ENCODE data around the gene HSF4.

The HSF4 gene

GRCh38 chr16:67165121-67166078, 855 bp downstream of the HSF4 start:
- DNase-seq (ENCODE audit: low read depth in 1 of 2, low spot score in 1 of 2): no peak

DNA sequence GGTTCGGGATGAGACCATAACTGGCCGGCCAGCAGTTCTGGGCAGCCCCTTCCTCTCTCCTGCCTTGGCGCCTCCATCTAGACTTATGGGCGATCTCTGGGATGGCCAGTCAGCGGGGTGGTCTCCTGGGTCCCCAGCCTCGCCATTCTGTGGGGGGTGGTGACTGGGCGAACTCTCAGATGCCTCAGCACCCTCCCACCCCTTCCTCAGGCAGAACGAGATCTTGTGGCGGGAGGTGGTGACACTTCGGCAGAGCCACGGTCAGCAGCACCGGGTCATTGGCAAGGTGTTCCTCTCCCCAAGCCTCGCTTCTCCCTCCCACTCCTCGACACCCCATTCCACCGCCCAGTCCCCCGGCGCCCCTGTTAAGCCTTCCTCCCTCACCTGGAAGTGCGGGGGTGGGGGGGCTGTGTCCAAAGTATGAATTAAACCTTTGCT, 1.6 kb downstream of the HSF4 start:
- no peak for DNase-seq (ENCODE audit: low read depth in 1 of 2, low spot score in 1 of 2)

- DNase-seq (ENCODE audit: low read depth in 1 of 2, low spot score in 1 of 2): no peak
Observed at GRCh38 chr16:67166598-67167168, 2.1 kb downstream of the HSF4 start.

DNA sequence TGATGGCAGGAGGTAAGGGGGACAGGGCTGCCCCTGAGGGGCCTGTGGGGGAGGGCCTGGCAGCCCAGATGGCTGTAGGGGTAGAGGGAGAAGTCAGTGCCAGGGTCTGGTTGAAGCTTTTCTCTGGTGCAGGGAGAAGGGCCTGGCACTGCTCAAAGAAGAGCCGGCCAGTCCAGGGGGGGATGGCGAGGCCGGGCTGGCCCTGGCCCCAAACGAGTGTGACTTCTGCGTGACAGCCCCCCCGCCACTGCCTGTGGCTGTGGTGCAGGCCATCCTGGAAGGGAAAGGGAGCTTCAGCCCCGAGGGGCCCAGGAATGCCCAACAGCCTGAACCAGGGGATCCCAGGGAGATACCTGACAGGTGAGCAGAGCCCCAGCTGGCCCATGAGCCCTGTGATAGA, 3.0 kb downstream of the HSF4 start:
- no peak for DNase-seq (ENCODE audit: low read depth in 1 of 2, low spot score in 1 of 2)

GRCh38 chr16:67169011-67169451, 4.5 kb downstream of the HSF4 start:
- DNase-seq (ENCODE audit: low read depth in 1 of 2, low spot score in 1 of 2): no peak

GRCh38 chr16:67169642-67170167, 5.2 kb downstream of the HSF4 start:
- no peak for DNase-seq (ENCODE audit: low read depth in 1 of 2, low spot score in 1 of 2)

- no peak for DNase-seq (ENCODE audit: low read depth in 1 of 2, low spot score in 1 of 2)
Observed at GRCh38 chr16:67170168-67170948, 5.8 kb downstream of the HSF4 start, which contains the start of gene NOL3. Gene NOL3, plus strand, starts transcription at chr16:67170538.

GRCh38 chr16:67170949-67171649, 6.6 kb downstream of the HSF4 start:
- DNase-seq (ENCODE audit: low read depth in 1 of 2, low spot score in 1 of 2): no peak

DNA sequence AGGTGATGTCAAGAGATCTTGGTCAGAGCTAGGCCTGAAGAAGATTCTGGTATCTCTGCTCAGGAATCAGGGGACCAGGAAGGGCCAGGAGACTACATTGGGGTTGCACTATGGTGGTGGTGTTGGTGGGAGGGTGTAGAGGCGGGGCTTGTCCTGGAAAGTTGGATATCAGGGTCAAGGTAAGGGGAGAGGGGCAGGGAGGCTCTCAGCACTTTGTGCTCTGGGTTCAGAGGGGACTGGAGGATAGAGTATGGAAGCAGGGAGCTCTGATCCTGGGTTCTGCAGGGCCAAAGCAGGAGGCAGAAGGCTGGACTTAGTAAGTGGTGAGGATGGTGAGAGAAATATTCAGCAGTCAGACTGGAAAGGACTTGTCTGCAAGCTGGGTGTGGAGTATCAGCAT, 8.8 kb downstream of the HSF4 start:
- DNase-seq (ENCODE audit: low read depth in 1 of 2, low spot score in 1 of 2): no peak

DNA sequence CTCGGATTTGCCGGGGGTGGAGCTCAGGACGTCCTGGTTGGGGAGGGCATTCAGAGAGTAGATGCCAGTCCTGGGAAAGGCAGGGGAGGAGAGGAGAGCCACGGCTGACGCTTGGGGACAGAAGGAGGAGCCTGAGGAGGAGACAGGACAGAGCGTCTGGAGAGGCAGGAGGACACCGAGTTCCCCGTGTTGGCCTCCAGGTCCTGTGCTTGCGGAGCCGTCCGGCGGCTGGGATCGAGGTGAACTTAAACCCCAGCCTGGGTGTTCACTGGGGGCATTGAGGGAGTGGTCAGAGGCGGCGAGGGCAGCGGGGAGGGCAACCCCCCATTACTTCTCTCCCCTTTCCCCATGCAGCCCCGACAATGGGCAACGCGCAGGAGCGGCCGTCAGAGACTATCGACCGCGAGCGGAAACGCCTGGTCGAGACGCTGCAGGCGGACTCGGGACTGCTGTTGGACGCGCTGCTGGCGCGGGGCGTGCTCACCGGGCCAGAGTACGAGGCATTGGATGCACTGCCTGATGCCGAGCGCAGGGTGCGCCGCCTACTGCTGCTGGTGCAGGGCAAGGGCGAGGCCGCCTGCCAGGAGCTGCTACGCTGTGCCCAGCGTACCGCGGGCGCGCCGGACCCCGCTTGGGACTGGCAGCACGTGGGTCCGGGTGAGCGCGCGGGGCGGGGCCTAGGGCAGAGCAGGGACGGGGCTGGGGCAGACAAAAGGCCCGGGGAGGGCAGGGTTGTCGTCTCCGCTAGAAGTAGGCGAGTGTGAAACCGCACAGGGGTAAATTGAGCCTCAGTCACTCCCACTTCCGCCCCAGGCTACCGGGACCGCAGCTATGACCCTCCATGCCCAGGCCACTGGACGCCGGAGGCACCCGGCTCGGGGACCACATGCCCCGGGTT, 9.5 kb downstream of the HSF4 start:
- no peak for DNase-seq (ENCODE audit: low read depth in 1 of 2, low spot score in 1 of 2)

GRCh38 chr16:67174706-67175231, 10.2 kb downstream of the HSF4 start:
- DNase-seq (ENCODE audit: low read depth in 1 of 2, low spot score in 1 of 2): no peak

GRCh38 chr16:67176662-67177061, 12.1 kb downstream of the HSF4 start:
- DNase-seq (ENCODE audit: low read depth in 1 of 2, low spot score in 1 of 2): no peak

GRCh38 chr16:67177743-67178699, 13.5 kb downstream of the HSF4 start:
- no peak for DNase-seq (ENCODE audit: low read depth in 1 of 2, low spot score in 1 of 2)

GRCh38 chr16:67179421-67180080, 15.0 kb downstream of the HSF4 start:
- no peak for DNase-seq (ENCODE audit: low read depth in 1 of 2, low spot score in 1 of 2)

GRCh38 chr16:67180166-67180565, 15.6 kb downstream of the HSF4 start:
- no peak for DNase-seq (ENCODE audit: low read depth in 1 of 2, low spot score in 1 of 2)

GRCh38 chr16:67181346-67181745, 16.8 kb downstream of the HSF4 start:
- no peak for DNase-seq (ENCODE audit: low read depth in 1 of 2, low spot score in 1 of 2)

DNA sequence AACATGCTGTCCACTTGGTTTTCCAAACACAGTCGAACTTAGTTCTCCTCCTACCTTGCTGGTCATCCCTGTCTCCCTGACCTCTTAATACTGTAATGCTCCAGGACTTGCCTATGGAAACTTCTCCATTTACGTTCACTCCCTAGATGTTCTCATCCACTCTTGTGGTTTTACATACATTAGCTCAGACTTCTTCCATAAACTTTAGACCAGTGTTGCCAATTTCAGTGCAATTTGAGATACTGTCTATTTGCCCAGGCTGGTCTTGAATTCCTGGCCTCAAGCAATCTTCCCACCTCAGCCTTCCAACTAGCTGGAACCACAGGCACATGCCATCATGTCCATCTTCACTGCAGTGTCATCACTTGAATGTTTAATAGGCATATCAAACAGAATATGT, 17.7 kb downstream of the HSF4 start:
- DNase-seq (ENCODE audit: low read depth in 1 of 2, low spot score in 1 of 2): no peak

GRCh38 chr16:67183284-67183626, 18.7 kb downstream of the HSF4 start:
- no peak for DNase-seq (ENCODE audit: low read depth in 1 of 2, low spot score in 1 of 2)
